Sigmoid colon (tissue), 3 donors: Measurements from ENCODE around the gene PTPRF.

Source experiments
- POLR2A ChIP-seq, 2 donors: fragments of 450-650 bp; IDR thresholded peaks; one replicate each; pipeline ENCODE4 v1.6.1; 2016; ENCODE audit warnings: antibody characterized with exemption in 2 of 2, mild to moderate bottlenecking in 2 of 2, moderate library complexity in 2 of 2
- TF ChIP-seq, protein P1 (sequence below), 4 experiments: fragments of 450-650 bp in 3 of 4; fragments of 200-600 bp in 1 of 4; IDR thresholded peaks; one replicate each; pipeline ENCODE4 v1.5.1; 2016 to 2019; ENCODE audit warnings: antibody characterized with exemption in 4 of 4, mild to moderate bottlenecking in 3 of 4, moderate library complexity in 2 of 4

DNA sequence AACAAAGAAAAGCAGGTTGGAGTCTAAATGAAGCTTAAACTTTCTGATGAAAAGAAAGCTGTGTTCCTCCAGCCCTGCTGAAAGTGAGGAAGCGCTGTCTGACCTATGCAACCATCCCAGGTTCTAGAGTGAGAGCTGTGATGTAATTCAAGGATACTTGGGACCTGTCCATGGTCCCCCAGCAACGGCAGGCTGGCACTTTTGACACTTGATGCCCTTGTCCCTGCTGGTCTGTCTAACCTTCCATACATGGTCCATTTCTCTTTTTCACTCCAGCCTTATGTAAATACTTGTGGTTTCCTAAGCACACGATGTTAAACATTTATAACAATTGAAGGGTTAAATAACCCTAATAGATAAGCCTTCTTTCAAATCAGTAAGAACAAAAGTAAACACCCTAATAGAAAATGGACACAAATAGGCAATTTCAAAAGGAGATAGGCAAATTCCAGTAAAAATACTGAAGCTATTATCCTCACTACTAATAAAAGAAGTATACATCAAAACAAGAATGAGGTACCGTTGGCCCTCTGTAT is 101.5 kb downstream of the PTPRF start:
- TF ChIP-seq, protein P1, sequence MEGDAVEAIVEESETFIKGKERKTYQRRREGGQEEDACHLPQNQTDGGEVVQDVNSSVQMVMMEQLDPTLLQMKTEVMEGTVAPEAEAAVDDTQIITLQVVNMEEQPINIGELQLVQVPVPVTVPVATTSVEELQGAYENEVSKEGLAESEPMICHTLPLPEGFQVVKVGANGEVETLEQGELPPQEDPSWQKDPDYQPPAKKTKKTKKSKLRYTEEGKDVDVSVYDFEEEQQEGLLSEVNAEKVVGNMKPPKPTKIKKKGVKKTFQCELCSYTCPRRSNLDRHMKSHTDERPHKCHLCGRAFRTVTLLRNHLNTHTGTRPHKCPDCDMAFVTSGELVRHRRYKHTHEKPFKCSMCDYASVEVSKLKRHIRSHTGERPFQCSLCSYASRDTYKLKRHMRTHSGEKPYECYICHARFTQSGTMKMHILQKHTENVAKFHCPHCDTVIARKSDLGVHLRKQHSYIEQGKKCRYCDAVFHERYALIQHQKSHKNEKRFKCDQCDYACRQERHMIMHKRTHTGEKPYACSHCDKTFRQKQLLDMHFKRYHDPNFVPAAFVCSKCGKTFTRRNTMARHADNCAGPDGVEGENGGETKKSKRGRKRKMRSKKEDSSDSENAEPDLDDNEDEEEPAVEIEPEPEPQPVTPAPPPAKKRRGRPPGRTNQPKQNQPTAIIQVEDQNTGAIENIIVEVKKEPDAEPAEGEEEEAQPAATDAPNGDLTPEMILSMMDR (IDR thresholded peaks at IDR 0.05) = no peak
- TF ChIP-seq POLR2A (IDR thresholded peaks at IDR 0.05) = no peak
